Small intestine (tissue), 7 donors: ENCODE results near the gene RGL2. TPM values are rescaled to one million over a fixed set of nuclear protein-coding genes. Genes with fewer than 3 reads are reported as not detected.

Experiments
- DNase-seq, 2 donors: peaks; one replicate each; pipeline versions ENCODE4 v3.0.0 to v3.0.0-alpha.2; 2013
- FAIRE-seq: peaks from 2 replicates; lab custom pipeline; 2012; peaks lifted over from hg19 to GRCh38; lab: Jason Lieb, UNC
- H3K27ac ChIP-seq, 3 donors: one replicate each; pipeline ENCODE4 v1.5.1; 2013; ENCODE audit warnings: low read length in 2 of 3, mild to moderate bottlenecking in 2 of 3, control low read depth in 1 of 3, inconsistent platforms in 1 of 3, low read depth in 1 of 3, moderate library complexity in 1 of 3
- H3K27me3 ChIP-seq, 3 donors: one replicate each; pipeline ENCODE4 v1.6.1; 2013; ENCODE audit warnings: low read length in 3 of 3, inconsistent platforms in 1 of 3; ENCODE audit not compliant: control insufficient read depth in 3 of 3, insufficient read depth in 3 of 3
- H3K36me3 ChIP-seq, 3 donors: one replicate each; pipeline ENCODE4 v1.6.1; 2013; ENCODE audit warnings: low read length in 3 of 3, inconsistent platforms in 1 of 3, low read depth in 1 of 3, mild to moderate bottlenecking in 1 of 3, moderate library complexity in 1 of 3; ENCODE audit not compliant: control insufficient read depth in 3 of 3, insufficient read depth in 2 of 3
- H3K4me1 ChIP-seq, 3 donors: one replicate each; pipeline ENCODE4 v1.6.1; 2013; ENCODE audit warnings: low read length in 2 of 3, inconsistent platforms in 1 of 3, low read depth in 1 of 3, mild to moderate bottlenecking in 1 of 3, moderate library complexity in 1 of 3; ENCODE audit not compliant: control insufficient read depth in 3 of 3, insufficient read depth in 2 of 3
- H3K4me3 ChIP-seq, 3 donors: one replicate each; pipeline ENCODE4 v1.5.1; 2013; ENCODE audit warnings: low read length in 3 of 3, control low read depth in 1 of 3, inconsistent platforms in 1 of 3, low read depth in 1 of 3, mild to moderate bottlenecking in 1 of 3, moderate library complexity in 1 of 3
- H3K9me3 ChIP-seq, 2 donors: one replicate each; pipeline ENCODE4 v1.6.1; 2013; ENCODE audit warnings: low read depth in 1 of 2, low read length in 1 of 2; ENCODE audit not compliant: control insufficient read depth in 2 of 2, insufficient read depth in 1 of 2
- WGBS, 3 donors: extraction: QIAGEN DNeasy Blood & Tissue Kit; methylation state at CpG; one replicate each; pipeline ENCODE4 v1.1.7; 2013; 5-methylcytosine and 5-hydroxymethylcytosine counted together
- polyA plus RNA-seq, 4 donors: library from polyadenylated mRNA; stranded (reverse) in 3 of 4; unstranded in 1 of 4; fragments of 200-250 nt in 3 of 4; fragments of 120-200 nt in 1 of 4; gene quantifications; one replicate each; pipeline versions ENCODE4 v1.2.1 to v1.2.3, GENCODE V29; 2013
- donor health status: healthy with polysubstance abuse.
- donor health status: control.
- donor health status: control.
- donor health status: Bipolar disorder and iron deficiency.
- donor health status: healthy.

The RGL2 gene
- polyA plus RNA-seq, 4 donors: 13.2 to 69.8 (median 25.2) TPM

DNA sequence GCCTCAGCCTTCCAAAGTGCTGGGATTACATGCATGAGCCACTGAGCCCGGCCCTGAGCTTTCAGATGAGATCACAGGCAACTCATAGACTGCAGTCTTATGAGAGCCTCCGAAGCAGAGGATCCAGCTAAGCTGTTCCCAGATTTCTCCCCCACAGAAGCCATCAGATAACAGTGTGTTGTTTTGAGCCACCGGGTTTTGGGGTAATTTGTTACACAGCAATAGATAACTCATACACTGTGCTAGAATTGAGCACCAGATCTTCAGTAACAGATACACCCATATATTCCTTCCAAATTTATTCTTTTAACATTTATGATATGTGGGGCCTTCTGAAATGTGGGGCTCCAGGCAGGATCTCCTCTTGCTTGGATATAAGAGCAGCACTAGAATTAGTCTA, 37.8 kb upstream of the RGL2 start:
- no peak overlapping the region for H3K27ac ChIP-seq
- H3K9me3 ChIP-seq: no peaks in the 10 kb centered on the region
- H3K36me3 ChIP-seq: no peaks in the 10 kb centered on the region
- no peaks in the 10 kb centered on the region for H3K27me3 ChIP-seq
- DNase-seq: no peak
- no peaks in the 10 kb centered on the region for H3K4me1 ChIP-seq
- no peak overlapping the region for H3K4me3 ChIP-seq
- FAIRE-seq: no peak
- WGBS, 3 donors: 82 to 89% (median 86%) methylated on average over 3 of the region's 3 CpGs

DNA sequence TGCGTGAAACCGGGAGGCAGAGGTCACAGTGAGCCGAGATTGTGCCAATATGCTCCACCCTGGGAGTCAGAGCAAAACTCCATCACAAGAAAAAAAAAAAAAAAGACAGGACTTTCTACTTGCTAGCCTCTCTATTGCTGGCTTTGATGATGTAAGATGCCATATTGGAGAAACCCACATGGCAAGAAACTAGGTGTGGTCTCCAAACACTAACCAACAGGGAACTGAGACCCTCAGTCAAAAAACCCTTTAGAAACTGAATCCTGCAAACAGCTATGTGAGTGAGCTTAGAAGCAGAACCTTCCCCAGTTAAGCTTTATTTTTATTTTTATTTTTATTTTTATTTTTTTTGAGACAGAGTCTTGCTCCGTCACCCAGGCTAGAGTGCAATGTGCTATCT, 37.2 kb upstream of the RGL2 start:
- Histone ChIP-seq H3K4me1 (no peaks in the 10 kb centered on the region), H3K27me3 (no peaks in the 10 kb centered on the region), H3K4me3 (no peak overlapping the region), H3K9me3 (no peaks in the 10 kb centered on the region), H3K27ac (no peak overlapping the region), H3K36me3 (no peaks in the 10 kb centered on the region)
- WGBS, 3 donors: 42 to 68% (median 56%) methylated on average over 4 of the region's 4 CpGs
- FAIRE-seq: no peak
- DNase-seq: no peak

DNA sequence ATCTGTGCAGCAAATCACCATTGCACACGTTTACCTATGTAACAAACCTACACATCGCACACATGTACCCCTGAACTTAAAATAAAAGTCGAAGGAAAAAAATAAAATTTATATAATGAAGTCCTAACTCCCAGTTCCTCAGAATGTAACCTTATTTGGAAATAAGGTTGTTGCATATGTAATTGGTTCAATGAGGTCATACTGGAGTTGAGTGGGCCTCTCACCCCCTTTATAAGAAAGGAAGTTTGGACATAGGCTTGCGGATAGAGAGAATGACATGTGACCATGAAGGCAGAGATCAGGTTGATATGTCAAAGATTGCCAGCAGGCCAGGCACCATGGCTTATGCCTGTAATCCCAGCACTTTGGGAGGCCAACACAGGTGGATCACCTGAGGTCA, 34.9 kb upstream of the RGL2 start:
- no peak overlapping the region for H3K27ac ChIP-seq
- H3K27me3 ChIP-seq: no peaks in the 10 kb centered on the region
- H3K4me1 ChIP-seq: no peaks in the 10 kb centered on the region
- DNase-seq: no peak
- no peaks in the 10 kb centered on the region for H3K36me3 ChIP-seq
- H3K4me3 ChIP-seq: no peak overlapping the region
- 93 to 96% (median 94%) methylated on average over 4 of the region's 4 CpGs for WGBS, 3 donors
- FAIRE-seq: no peak
- H3K9me3 ChIP-seq: no peaks in the 10 kb centered on the region

GRCh38 chr6:33330736-33331135, 32.0 kb upstream of the RGL2 start:
- H3K27me3 ChIP-seq: no peaks in the 10 kb centered on the region
- no peak for FAIRE-seq
- 47 to 58% (median 56%) methylated on average over 7 to 10 of the region's 10 CpGs for WGBS, 3 donors
- H3K36me3 ChIP-seq: no peaks in the 10 kb centered on the region
- H3K4me3 ChIP-seq: peak overlapping the region in 1 of 3 donors; percentile 16
- no peaks in the 10 kb centered on the region for H3K4me1 ChIP-seq
- H3K27ac ChIP-seq: no peak overlapping the region
- H3K9me3 ChIP-seq: no peaks in the 10 kb centered on the region
- peak in 1 of 2 donors; percentile 16 for DNase-seq

DNA sequence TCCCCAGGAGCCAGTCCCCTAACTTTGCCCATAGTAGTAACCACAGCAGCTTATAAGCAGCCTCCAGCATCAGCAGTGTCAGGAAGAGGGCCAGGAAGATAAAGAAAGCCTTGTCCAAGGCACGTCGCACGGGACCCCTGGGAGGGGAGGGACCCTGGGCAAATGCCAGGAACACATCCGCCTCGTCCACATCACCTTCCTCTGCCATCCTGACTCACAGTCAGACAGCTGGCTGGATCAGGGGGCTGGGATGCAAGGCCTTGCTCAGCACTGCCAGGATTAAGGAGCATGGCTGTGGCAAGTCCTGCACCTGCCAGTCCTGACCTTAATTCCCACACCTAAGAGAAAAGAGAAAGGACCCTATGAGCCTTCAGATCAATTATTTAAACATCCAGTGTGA, 30.3 kb upstream of the RGL2 start:
- no peaks in the 10 kb centered on the region for H3K9me3 ChIP-seq
- H3K27me3 ChIP-seq: no peaks in the 10 kb centered on the region
- H3K27ac ChIP-seq: no peak overlapping the region
- peaks cover 0 to 2% (median 0%) of the 10 kb centered on the region in 3 donors for H3K4me1 ChIP-seq
- H3K36me3 ChIP-seq: no peaks in the 10 kb centered on the region
- WGBS, 3 donors: 67 to 81% (median 70%) methylated on average over 5 of the region's 5 CpGs
- no peak overlapping the region for H3K4me3 ChIP-seq
- FAIRE-seq: no peak
- no peak for DNase-seq

DNA sequence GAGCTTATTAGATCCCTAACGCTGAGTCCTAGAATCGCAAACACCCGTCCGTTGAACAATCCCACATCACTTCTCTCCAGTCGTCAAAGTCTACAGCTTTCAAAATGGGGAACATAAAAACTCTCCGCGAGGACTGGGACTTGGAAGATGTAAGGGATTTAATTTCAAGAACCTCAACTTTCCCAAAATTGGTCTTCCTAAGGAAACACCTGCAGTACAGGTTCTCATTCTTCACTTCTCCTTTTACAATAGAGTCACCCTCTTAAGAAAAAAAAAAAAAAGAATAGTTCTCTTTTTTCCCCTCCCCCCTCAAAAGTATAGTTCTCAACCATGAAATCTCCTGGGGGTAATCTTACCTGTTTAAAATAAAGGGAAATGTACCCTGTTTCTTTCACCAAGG, 25.4 kb upstream of the RGL2 start:
- Histone ChIP-seq H3K36me3 (peaks cover 3 to 25% (median 9%) of the 10 kb centered on the region in 3 donors), H3K27me3 (no peaks in the 10 kb centered on the region), H3K4me3 (peak overlapping the region in 2 of 3 donors; percentile 51 to 66), H3K9me3 (no peaks in the 10 kb centered on the region), H3K4me1 (peaks cover 3 to 11% (median 6%) of the 10 kb centered on the region in 3 donors), H3K27ac (peak overlapping the region; percentile 78 to 86 (median 85))
- no peak for FAIRE-seq
- 15 to 27% (median 24%) methylated on average over 7 of the region's 7 CpGs for WGBS, 3 donors
- peak in 1 of 2 donors; percentile 10 for DNase-seq

GRCh38 chr6:33323623-33323948, 24.8 kb upstream of the RGL2 start:
- Histone ChIP-seq H3K4me1 (peaks cover 3 to 17% (median 7%) of the 10 kb centered on the region in 3 donors), H3K27ac (peak overlapping the region; percentile 78 to 86 (median 85)), H3K9me3 (no peaks in the 10 kb centered on the region), H3K27me3 (no peaks in the 10 kb centered on the region), H3K4me3 (peak overlapping the region; percentile 33 to 66 (median 51)), H3K36me3 (peaks cover 3 to 30% (median 9%) of the 10 kb centered on the region in 3 donors)
- DNase-seq: no peak
- no peak for FAIRE-seq
- WGBS, 3 donors: 0 to 2% (median 1%) methylated on average over 11 to 12 of the region's 12 CpGs

- FAIRE-seq: no peak
- Histone ChIP-seq H3K36me3 (peaks cover 3 to 37% (median 9%) of the 10 kb centered on the region in 3 donors), H3K9me3 (no peaks in the 10 kb centered on the region), H3K4me3 (no peak overlapping the region), H3K27ac (no peak overlapping the region), H3K27me3 (no peaks in the 10 kb centered on the region), H3K4me1 (peaks cover 3 to 27% (median 8%) of the 10 kb centered on the region in 3 donors)
- no peak for DNase-seq
- 80 to 86% (median 81%) methylated on average over 9 of the region's 9 CpGs for WGBS, 3 donors
Observed at GRCh38 chr6:33321227-33321626, 22.5 kb upstream of the RGL2 start.
